Endothelial cell of umbilical vein (primary cell): ENCODE data around the gene CLSTN2. TPM values are rescaled to one million over a fixed set of nuclear protein-coding genes. Genes with fewer than 3 reads are reported as not detected.

ENCODE experiments used
- BruUV-seq: library from RNA; stranded (reverse); fragments of 400-500 nt; replicated peaks from 2 replicates; lab custom pipeline; 2021; lab: Mats Ljungman, UMichigan
- CTCF ChIA-PET: fragments of 300-600, 350-600 bp; sonication (Branson Sonifier 250); formaldehyde crosslinking; loops from one replicate; lab custom pipeline; 2021; ENCODE audit warnings: antibody characterized with exemption, inconsistent platforms; lab: Charles Lee
- POLR2A ChIA-PET: fragments of 300-600, 350-600 bp; sonication (Branson Sonifier 250); formaldehyde crosslinking; loops from one replicate; lab custom pipeline; 2021; ENCODE audit warnings: antibody characterized with exemption, inconsistent platforms; lab: Charles Lee
- DNase-seq: peaks from one replicate; pipeline ENCODE4 v3.0.0-alpha.2; 2011; ENCODE audit warnings: low read depth, low spot score
- FAIRE-seq: peaks from 2 replicates; lab custom pipeline; 2011; peaks lifted over from hg19 to GRCh38; lab: Jason Lieb, UNC
- H2AFZ ChIP-seq: 2 replicates; pipeline ENCODE4 v1.6.0; 2012; ENCODE audit warnings: low read depth, low read length, control low read depth, inconsistent platforms
- H3K27ac ChIP-seq: 2 replicates; pipeline ENCODE4 v1.5.1; 2011; ENCODE audit warnings: low read depth, mild to moderate bottlenecking, control low read depth, low read length, moderate library complexity; ENCODE audit not compliant: insufficient read depth
- H3K27me3 ChIP-seq, 2 experiments: 2 replicates each; pipeline versions ENCODE4 v1.6.0 to v1.6.1; 2011; ENCODE audit warnings: low read length in 2 of 2, mixed read lengths in 1 of 2; ENCODE audit not compliant: control insufficient read depth in 2 of 2, insufficient read depth in 2 of 2
- H3K36me3 ChIP-seq, 2 experiments: 2 replicates in 1 of 2; 3 replicates in 1 of 2; pipeline ENCODE4 v1.5.1; 2011; ENCODE audit warnings: low read length in 2 of 2, mild to moderate bottlenecking in 1 of 2, moderate library complexity in 1 of 2; ENCODE audit not compliant: control insufficient read depth in 2 of 2, insufficient read depth in 2 of 2; ENCODE audit errors: extremely low read depth in 1 of 2
- H3K4me1 ChIP-seq: 3 replicates; pipeline ENCODE4 v1.5.1; 2011; ENCODE audit warnings: mild to moderate bottlenecking, low read length; ENCODE audit not compliant: control insufficient read depth, insufficient read depth; ENCODE audit errors: extremely low read depth
- H3K4me2 ChIP-seq: 2 replicates; pipeline ENCODE4 v1.6.1; 2011; ENCODE audit warnings: low read length, control low read depth, mixed read lengths; ENCODE audit not compliant: insufficient read depth
- H3K4me3 ChIP-seq, 3 experiments: fragments of 200-600 bp in 1 of 3; sonication (generic), shearing (Covaris generic) in 1 of 3; replicated peaks in 1 of 3; 2 replicates each; pipeline ENCODE4 v1.5.1; 2011 to 2016; ENCODE audit warnings: control low read depth in 3 of 3, low read length in 3 of 3, mild to moderate bottlenecking in 2 of 3, inconsistent platforms in 1 of 3, low read depth in 1 of 3, moderate library complexity in 1 of 3; ENCODE audit not compliant: insufficient read depth in 1 of 3
- H3K79me2 ChIP-seq: 2 replicates; pipeline ENCODE4 v1.6.0; 2012; ENCODE audit warnings: low read length, inconsistent platforms; ENCODE audit not compliant: control insufficient read depth, insufficient read depth
- H3K9ac ChIP-seq: replicated peaks from 2 replicates; pipeline ENCODE3; 2011; ENCODE audit warnings: low read length, control low read depth; ENCODE audit not compliant: insufficient read depth; ENCODE audit errors: extremely low read depth
- H3K9me1 ChIP-seq: replicated peaks from 3 replicates; pipeline ENCODE4 v1.6.0; 2011; ENCODE audit warnings: mild to moderate bottlenecking, low read length; ENCODE audit not compliant: control insufficient read depth, insufficient read depth; ENCODE audit errors: extremely low read depth
- H3K9me3 ChIP-seq: replicated peaks from 2 replicates; pipeline ENCODE4 v1.5.1; 2012; ENCODE audit warnings: low read length, inconsistent platforms; ENCODE audit not compliant: control insufficient read depth, insufficient read depth
- H4K20me1 ChIP-seq: replicated peaks from 2 replicates; pipeline ENCODE3; 2011; ENCODE audit warnings: mild to moderate bottlenecking, low read length; ENCODE audit not compliant: control insufficient read depth, insufficient read depth; ENCODE audit errors: extremely low read depth
- CTCF ChIP-seq, 2 donors: IDR thresholded peaks; 1 replicate in 1 of 2; 2 replicates in 1 of 2; pipeline ENCODE4 v1.5.1; 2011; ENCODE audit warnings: low read length in 2 of 2, mild to moderate bottlenecking in 2 of 2, moderate library complexity in 2 of 2, control low read depth in 1 of 2, inconsistent platforms in 1 of 2, low read depth in 1 of 2; ENCODE audit not compliant: insufficient read depth in 1 of 2; ENCODE audit errors: extremely low read depth in 1 of 2
- EZH2 ChIP-seq: IDR thresholded peaks from 2 replicates; pipeline ENCODE4 v1.6.1; 2012; ENCODE audit warnings: borderline replicate concordance, low read depth, mild to moderate bottlenecking, moderate library complexity, low read length, inconsistent platforms; ENCODE audit not compliant: severe bottlenecking
- FOS ChIP-seq: IDR thresholded peaks from 2 replicates; pipeline ENCODE4 v1.6.1; 2011; ENCODE audit warnings: mild to moderate bottlenecking, low read length, moderate library complexity, borderline replicate concordance; ENCODE audit not compliant: insufficient read depth
- GATA2 ChIP-seq: IDR thresholded peaks from 2 replicates; pipeline ENCODE4 v1.7.0; 2011; ENCODE audit warnings: low read depth, mild to moderate bottlenecking, moderate library complexity, mixed read lengths, low read length; ENCODE audit not compliant: insufficient read length, insufficient read depth
- JUN ChIP-seq: IDR thresholded peaks from 2 replicates; pipeline ENCODE4 v1.6.1; 2011; ENCODE audit warnings: borderline replicate concordance, low read depth; ENCODE audit not compliant: insufficient read length, insufficient read depth
- MAX ChIP-seq: IDR thresholded peaks from 2 replicates; pipeline ENCODE4 v1.6.1; 2011; ENCODE audit not compliant: insufficient read depth, insufficient read length
- MYC ChIP-seq: IDR thresholded peaks from one replicate; pipeline ENCODE4 v1.6.1; 2011; ENCODE audit warnings: mild to moderate bottlenecking, low read depth, low read length
- POLR2A ChIP-seq: IDR thresholded peaks from 2 replicates; pipeline ENCODE4 v1.6.1; 2012; ENCODE audit warnings: low read depth, mild to moderate bottlenecking, control low read depth, low read length
- POLR2AphosphoS5 ChIP-seq: IDR thresholded peaks from 2 replicates; pipeline ENCODE4 v1.6.1; 2012; ENCODE audit warnings: low read depth, mild to moderate bottlenecking, control low read depth, low read length, moderate library complexity; ENCODE audit not compliant: insufficient read depth
- dilution Hi-C: fragments of 300-500 bp; cut with MboI; formaldehyde crosslinking; loops from one replicate; pipeline ENCODE4 v1.15.0; 2019; ENCODE audit warnings: low sequenced_read_pairs; ENCODE audit not compliant: extremely low pct_ligation_motif_present
- intact Hi-C: fragments of 100-400 bp; cut with micrococcal nuclease; formaldehyde crosslinking; loops from one replicate; pipeline ENCODE4 v1.10.0; 2022
- polyA plus RNA-seq, 4 experiments: library from polyadenylated mRNA; depleted of rRNA in 3 of 4; stranded (reverse) in 3 of 4; unstranded in 1 of 4; fragments of >200 nt; gene quantifications; 2 replicates each; pipeline versions ENCODE4 v1.2.1 to v1.2.3, GENCODE V29; 2011 to 2012; ENCODE audit warnings: missing spikeins in 1 of 4
- total RNA-seq: library from RNA; stranded (reverse); gene quantifications from 2 replicates; pipeline ENCODE4 v1.2.3, GENCODE V29; 2021

CLSTN2 gene
- total and polyA plus RNA-seq, 2 donors (not counting 3 experiments of a cell fraction or from before 2014, with no cell fraction given) = 0.26 to 0.38 TPM

- no peaks in the 10 kb centered on the region for H3K4me1 ChIP-seq
- no peaks in the 10 kb centered on the region for H3K79me2 ChIP-seq
- H4K20me1 ChIP-seq = no peaks in the 10 kb centered on the region
- no peak for DNase-seq
- no peak overlapping the region for H3K4me2 ChIP-seq
- H3K36me3 ChIP-seq = no peaks in the 10 kb centered on the region
- no peak overlapping the region for H3K9ac ChIP-seq
- no peaks in the 10 kb centered on the region for H3K9me3 ChIP-seq
- H3K9me1 ChIP-seq = no peaks in the 10 kb centered on the region
- CTCF ChIA-PET = no interaction called here
- dilution Hi-C loops = no loop called here
- no peak overlapping the region for H2AFZ ChIP-seq
- FAIRE-seq = no peak
- H3K27ac ChIP-seq = no peak overlapping the region
- no TSS peak for BruUV-seq
- intact Hi-C loops = no loop called here
- POLR2A ChIA-PET = no interaction called here
- no peak for TF ChIP-seq GATA2
- no peak for TF ChIP-seq JUN
- TF ChIP-seq FOS = no peak
- no peak for TF ChIP-seq CTCF (IDR thresholded peaks at IDR 0.05; ENCODE audit: extremely low read depth in 1 of 2, insufficient read depth in 1 of 2, low read depth in 1 of 2, low read length in 2 of 2)
- TF ChIP-seq EZH2 = no peak
- no peak for TF ChIP-seq MYC
- no peak for TF ChIP-seq MAX
- no peak for TF ChIP-seq POLR2AphosphoS5
- no peak for TF ChIP-seq POLR2A
- no peaks in the 10 kb centered on the region for H3K27me3 ChIP-seq
- H3K4me3 ChIP-seq = no peak overlapping the region
Measured at GRCh38 chr3:140532793-140533330, 597.9 kb downstream of the CLSTN2 start.
